T-helper 17 cell (primary cell): ENCODE data around the gene SLC35D2. TPM values are rescaled to one million over a fixed set of nuclear protein-coding genes. Genes with fewer than 3 reads are reported as not detected.

ENCODE experiments used
- ATAC-seq: fragments of 150-1000 bp; cut with Tn5 transposase; 2 replicates; pipeline ENCODE4 v1.10.0; 2021; ENCODE audit warnings: mild to moderate bottlenecking, moderate library complexity
- DNase-seq, 3 donors: peaks; one replicate each; pipeline versions ENCODE4 v3.0.0 to v3.0.0-alpha.2; 2020 to 2021
- H3K9me3 ChIP-seq: one replicate; pipeline ENCODE4 v1.7.0; 2013; ENCODE audit warnings: low read length, mild to moderate bottlenecking; ENCODE audit not compliant: control insufficient read depth, poor library complexity, severe bottlenecking
- H3K27ac Mint-ChIP-seq: one replicate; pipeline ENCODE4 v1.8.0; 2022; ENCODE audit warnings: mild to moderate bottlenecking, moderate library complexity, mixed read lengths
- H3K27me3 Mint-ChIP-seq: one replicate; pipeline ENCODE4 v1.8.0; 2022; ENCODE audit warnings: mixed read lengths
- H3K36me3 Mint-ChIP-seq: one replicate; pipeline ENCODE4 v1.8.0; 2022; ENCODE audit warnings: low read depth, mixed read lengths
- H3K4me1 Mint-ChIP-seq: one replicate; pipeline ENCODE4 v1.8.0; 2022; ENCODE audit warnings: mild to moderate bottlenecking, mixed read lengths
- H3K4me3 Mint-ChIP-seq: one replicate; pipeline ENCODE4 v1.8.0; 2022; ENCODE audit warnings: mild to moderate bottlenecking, moderate library complexity, mixed read lengths
- total RNA-seq, 4 donors: library from RNA in 2 of 4; stranded (reverse) in 2 of 4; gene quantifications; one replicate each; pipeline ENCODE4 v1.2.3 and lab custom pipeline; 2022 to 2026

SLC35D2 gene
- total RNA-seq, 2 donors from 2014 or later: 23.5 to 31.7 TPM

GRCh38 chr9:96417051-96417586 lies 33.6 kb upstream of the SLC35D2 start:
- no peaks in the 10 kb centered on the region for H3K36me3 Mint-ChIP-seq
- H3K9me3 ChIP-seq: no peaks in the 10 kb centered on the region
- H3K4me3 Mint-ChIP-seq: peak overlapping the region; percentile 89
- peaks cover 28% of the 10 kb centered on the region for H3K4me1 Mint-ChIP-seq
- no peaks in the 10 kb centered on the region for H3K27me3 Mint-ChIP-seq
- peak; percentile 77 to 91 (median 87) for DNase-seq
- peak; percentile 36 for ATAC-seq
- H3K27ac Mint-ChIP-seq: peak overlapping the region; percentile 88

DNA sequence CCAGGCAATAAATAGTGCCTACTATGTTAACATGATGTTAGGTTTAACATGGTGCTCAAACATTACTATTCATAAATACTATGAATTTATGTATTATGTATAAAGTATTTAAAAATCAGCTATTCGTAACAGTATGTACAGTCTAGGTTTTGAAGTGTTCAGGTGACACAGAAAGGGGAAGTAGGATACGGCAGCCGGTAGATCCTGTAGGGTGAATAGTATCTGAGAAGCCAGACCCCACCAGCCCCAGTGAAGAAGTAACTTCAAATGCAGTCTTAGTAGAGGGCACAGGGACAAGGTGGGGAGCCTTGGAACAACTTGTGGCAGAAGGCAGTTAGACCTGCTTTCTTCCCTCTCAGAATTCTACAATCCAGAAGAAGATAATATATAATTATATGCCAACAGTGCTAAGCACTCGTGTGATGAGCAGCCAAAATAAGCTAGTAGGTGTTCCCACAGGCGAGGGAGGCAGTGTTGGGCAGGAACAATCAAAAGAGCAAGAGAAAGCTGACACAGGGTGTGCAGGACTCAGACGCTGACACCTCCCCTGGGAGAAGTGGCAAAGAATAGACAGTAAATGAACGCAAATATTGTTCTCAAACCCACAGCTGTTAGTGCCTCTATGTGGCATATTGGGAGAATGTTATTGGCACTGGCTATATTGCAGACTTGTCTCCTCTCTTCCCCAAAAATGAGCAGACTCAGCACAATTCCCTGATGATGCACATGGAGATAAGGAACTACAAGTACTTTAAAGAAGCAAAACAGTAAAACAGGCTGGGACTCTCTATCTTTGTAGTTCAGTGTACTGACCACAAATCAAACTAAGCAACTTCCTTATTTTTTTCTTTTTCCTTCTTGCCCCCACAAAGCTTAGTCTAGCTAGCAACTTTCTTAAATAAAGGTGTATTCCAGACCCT lies 30.1 kb upstream of the SLC35D2 start:
- peaks cover 24% of the 10 kb centered on the region for H3K4me1 Mint-ChIP-seq
- H3K27ac Mint-ChIP-seq: peak overlapping the region; percentile 87
- no peak for DNase-seq

GRCh38 chr9:96412174-96412913 lies 28.8 kb upstream of the SLC35D2 start:
- peak overlapping the region; percentile 7 for H3K4me3 Mint-ChIP-seq
- no peaks in the 10 kb centered on the region for H3K27me3 Mint-ChIP-seq
- no peaks in the 10 kb centered on the region for H3K9me3 ChIP-seq
- ATAC-seq (no peak), DNase-seq (no peak)
- no peaks in the 10 kb centered on the region for H3K36me3 Mint-ChIP-seq
- H3K27ac Mint-ChIP-seq: peak overlapping the region; percentile 87
- H3K4me1 Mint-ChIP-seq: peaks cover 28% of the 10 kb centered on the region

More for the DNA sequence above, 30.1 kb upstream of the SLC35D2 start:
- H3K9me3 ChIP-seq: no peaks in the 10 kb centered on the region
- Mint-ChIP-seq H3K4me3 (peak overlapping the region; percentile 76), H3K27me3 (no peaks in the 10 kb centered on the region), H3K36me3 (no peaks in the 10 kb centered on the region)
- no peak for ATAC-seq

GRCh38 chr9:96411129-96411838 lies 27.8 kb upstream of the SLC35D2 start:
- DNase-seq (no peak), ATAC-seq (no peak)
- H3K9me3 ChIP-seq: no peaks in the 10 kb centered on the region
- Mint-ChIP-seq H3K27ac (no peak overlapping the region), H3K4me1 (peaks cover 27% of the 10 kb centered on the region), H3K4me3 (no peak overlapping the region), H3K36me3 (no peaks in the 10 kb centered on the region), H3K27me3 (no peaks in the 10 kb centered on the region)

DNA sequence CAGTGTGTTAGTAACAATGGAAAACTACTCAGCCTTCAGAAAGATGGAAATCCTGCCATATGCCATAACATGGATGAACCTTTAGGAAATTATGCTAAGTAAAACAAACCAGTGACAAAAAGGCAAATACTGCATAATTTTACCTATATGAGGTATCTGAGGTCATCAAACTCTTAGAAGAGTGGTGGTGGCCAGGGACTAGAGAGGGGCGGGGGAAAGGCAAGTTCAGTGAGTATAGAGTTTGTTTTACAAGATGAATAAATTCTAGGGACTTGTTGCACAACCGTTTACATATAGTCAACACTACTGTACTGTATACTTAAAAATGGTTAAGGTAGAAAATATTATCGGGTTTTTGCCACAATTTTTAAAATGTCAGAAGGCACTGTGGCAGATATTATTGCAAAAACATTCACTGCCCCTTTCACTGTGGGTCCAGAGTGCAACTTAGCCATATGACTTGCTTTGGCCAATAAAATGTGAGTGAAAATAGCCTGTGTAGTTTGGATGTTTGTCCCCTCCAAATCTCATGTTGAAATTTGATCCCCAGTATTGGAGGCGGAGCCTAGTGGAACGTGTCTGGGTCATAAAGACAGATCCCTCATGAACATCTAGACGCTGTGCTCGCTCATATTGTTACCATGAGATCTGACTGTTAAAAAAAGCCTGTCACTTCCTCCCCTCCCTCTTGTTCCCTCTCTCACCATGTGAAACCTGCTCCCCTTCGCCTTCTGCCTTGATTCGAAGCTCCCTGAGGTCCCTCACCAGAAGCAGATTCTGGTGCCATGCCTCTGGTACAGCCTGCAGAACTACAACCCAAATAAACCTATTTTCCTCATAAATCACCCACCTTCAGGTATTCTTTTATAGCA lies 25.1 kb upstream of the SLC35D2 start:
- peak overlapping the region; percentile 25 for H3K4me3 Mint-ChIP-seq
- ATAC-seq: no peak

GRCh38 chr9:96400132-96400910 lies 16.8 kb upstream of the SLC35D2 start:
- Mint-ChIP-seq H3K27ac (peak overlapping the region; percentile 14), H3K4me1 (peaks cover 14% of the 10 kb centered on the region), H3K27me3 (no peaks in the 10 kb centered on the region), H3K36me3 (no peaks in the 10 kb centered on the region), H3K4me3 (no peak overlapping the region)
- ATAC-seq: no peak
- DNase-seq: no peak
- no peaks in the 10 kb centered on the region for H3K9me3 ChIP-seq

More for the DNA sequence above, 25.1 kb upstream of the SLC35D2 start:
- peaks cover 22% of the 10 kb centered on the region for H3K4me1 Mint-ChIP-seq
- peak overlapping the region; percentile 49 for H3K27ac Mint-ChIP-seq
- DNase-seq: no peak
- H3K36me3 Mint-ChIP-seq: no peaks in the 10 kb centered on the region
- H3K9me3 ChIP-seq: no peaks in the 10 kb centered on the region
- no peaks in the 10 kb centered on the region for H3K27me3 Mint-ChIP-seq

DNA sequence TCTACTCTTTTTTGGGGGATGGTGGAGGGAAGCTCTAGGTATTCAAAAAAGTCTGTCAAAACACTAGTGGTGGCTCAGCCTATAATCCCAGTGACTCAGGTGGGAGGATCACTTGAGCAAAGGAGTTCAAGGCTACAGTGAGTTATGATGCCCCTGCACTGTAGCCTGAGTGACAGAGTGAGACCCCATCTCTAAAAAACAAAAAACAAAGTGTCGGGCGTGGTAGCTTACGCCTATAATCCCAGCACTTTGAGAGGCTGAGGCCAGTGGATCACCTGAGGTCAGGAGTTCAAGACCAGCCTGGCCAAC lies 15.8 kb upstream of the SLC35D2 start:
- Mint-ChIP-seq H3K27me3 (no peaks in the 10 kb centered on the region), H3K4me3 (peak overlapping the region; percentile 28), H3K4me1 (peaks cover 17% of the 10 kb centered on the region), H3K27ac (peak overlapping the region; percentile 14), H3K36me3 (no peaks in the 10 kb centered on the region)
- H3K9me3 ChIP-seq: no peaks in the 10 kb centered on the region
- peak; percentile 55 for ATAC-seq
- no peak for DNase-seq

DNA sequence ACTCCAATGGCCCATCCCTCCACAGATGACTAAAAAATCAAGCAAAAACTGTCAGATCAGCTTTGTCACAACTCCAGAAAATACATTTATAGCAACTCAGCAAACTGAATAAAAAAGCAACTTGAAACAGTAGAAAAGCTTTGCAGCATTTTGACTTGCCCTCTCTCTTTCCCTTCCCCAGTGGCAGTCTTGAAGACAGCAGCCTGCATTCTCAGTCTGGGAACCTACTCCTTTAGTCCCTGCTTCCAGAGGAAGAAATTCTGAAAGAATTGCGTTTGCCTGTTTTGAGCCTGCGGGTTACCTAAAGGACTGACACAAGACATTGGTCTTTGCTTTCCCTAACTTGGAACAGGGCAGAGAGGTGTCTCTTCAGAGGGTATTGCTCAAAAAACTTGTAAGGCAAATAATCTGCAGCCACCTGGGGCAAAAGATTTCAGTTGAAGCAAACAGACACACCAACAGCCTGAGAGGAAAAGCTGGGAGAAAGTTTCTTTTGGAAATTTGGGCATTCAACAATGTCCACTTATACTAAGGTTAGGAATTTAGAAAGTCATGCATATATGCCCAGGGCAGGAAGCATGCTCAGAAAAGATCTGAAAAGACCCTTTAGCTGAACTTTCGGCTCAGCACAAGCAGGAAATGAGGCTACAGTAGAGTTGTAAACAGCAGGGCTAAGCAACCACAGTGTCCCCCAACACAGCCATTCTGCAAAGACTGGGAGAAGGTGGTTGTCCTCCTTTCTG lies 15.2 kb upstream of the SLC35D2 start:
- Mint-ChIP-seq H3K27me3 (no peaks in the 10 kb centered on the region), H3K4me1 (peaks cover 17% of the 10 kb centered on the region), H3K36me3 (no peaks in the 10 kb centered on the region), H3K4me3 (peak overlapping the region; percentile 28), H3K27ac (peak overlapping the region; percentile 14)
- no peak for DNase-seq
- peak; percentile 76 for ATAC-seq
- no peaks in the 10 kb centered on the region for H3K9me3 ChIP-seq

GRCh38 chr9:96395964-96396363 lies 12.5 kb upstream of the SLC35D2 start:
- ATAC-seq: no peak
- DNase-seq: no peak
- Mint-ChIP-seq H3K27me3 (no peaks in the 10 kb centered on the region), H3K4me3 (no peak overlapping the region), H3K4me1 (peaks cover 17% of the 10 kb centered on the region), H3K36me3 (peaks cover 3% of the 10 kb centered on the region), H3K27ac (no peak overlapping the region)
- no peaks in the 10 kb centered on the region for H3K9me3 ChIP-seq

GRCh38 chr9:96394832-96395496 lies 11.5 kb upstream of the SLC35D2 start:
- ATAC-seq (no peak), DNase-seq (no peak)
- no peaks in the 10 kb centered on the region for H3K9me3 ChIP-seq
- no peak overlapping the region for H3K4me3 Mint-ChIP-seq
- H3K36me3 Mint-ChIP-seq: peaks cover 3% of the 10 kb centered on the region
- H3K4me1 Mint-ChIP-seq: peaks cover 21% of the 10 kb centered on the region
- H3K27me3 Mint-ChIP-seq: no peaks in the 10 kb centered on the region
- H3K27ac Mint-ChIP-seq: peak overlapping the region; percentile 1

DNA sequence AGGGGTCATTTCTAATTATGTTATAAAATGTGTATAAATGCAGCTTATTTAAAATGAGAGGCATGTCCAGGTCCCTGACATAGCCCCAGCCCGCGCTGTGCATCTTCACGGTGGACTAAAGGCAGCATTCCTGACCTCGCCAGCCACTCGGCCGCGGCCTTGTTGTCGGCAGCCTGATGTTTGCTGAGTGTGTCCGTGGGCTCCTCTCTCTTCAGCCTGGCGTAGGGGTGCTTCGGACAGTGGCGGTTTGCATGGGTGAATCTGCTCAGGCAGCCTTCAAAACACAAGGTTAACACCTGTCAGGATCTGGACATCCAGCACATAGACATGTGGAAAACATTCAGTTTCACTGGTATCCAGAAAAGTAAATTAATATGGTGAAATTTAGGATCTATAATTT lies 8.8 kb upstream of the SLC35D2 start:
- no peak for ATAC-seq
- H3K36me3 Mint-ChIP-seq: peaks cover 3% of the 10 kb centered on the region
- no peaks in the 10 kb centered on the region for H3K9me3 ChIP-seq

More for the DNA sequence above, 8.8 kb upstream of the SLC35D2 start:
- H3K27ac Mint-ChIP-seq: peak overlapping the region; percentile 67
- H3K4me1 Mint-ChIP-seq: peaks cover 9% of the 10 kb centered on the region
- no peaks in the 10 kb centered on the region for H3K27me3 Mint-ChIP-seq
- H3K4me3 Mint-ChIP-seq: no peak overlapping the region
- DNase-seq: no peak
